Liver (tissue), 9 donors: ENCODE measurements around the gene C2CD2. TPM values are rescaled to one million over a fixed set of nuclear protein-coding genes. Genes with fewer than 3 reads are reported as not detected.
A peak's percentile ranks its signal among the peaks of the same experiment; 100 is the strongest.

Experiments used
- DNase-seq: peaks from one replicate; pipeline ENCODE4 v3.0.0-alpha.2; 2017; ENCODE audit warnings: low spot score
- H3K27ac ChIP-seq, 2 donors: one replicate each; pipeline ENCODE4 v1.7.0; 2013; ENCODE audit warnings: inconsistent platforms in 2 of 2, low read length in 2 of 2, control low read depth in 1 of 2, low read depth in 1 of 2, mild to moderate bottlenecking in 1 of 2
- H3K27me3 ChIP-seq, 4 donors: one replicate each; pipeline versions ENCODE4 v1.6.1 to v1.7.0; 2013; ENCODE audit warnings: low read length in 3 of 4, inconsistent platforms in 1 of 4, mild to moderate bottlenecking in 1 of 4, moderate library complexity in 1 of 4; ENCODE audit not compliant: control insufficient read depth in 4 of 4, insufficient read depth in 4 of 4
- H3K36me3 ChIP-seq, 4 donors: one replicate each; pipeline versions ENCODE4 v1.6.1 to v1.7.0; 2013; ENCODE audit warnings: low read length in 3 of 4, mild to moderate bottlenecking in 3 of 4, low read depth in 1 of 4, moderate library complexity in 1 of 4; ENCODE audit not compliant: control insufficient read depth in 4 of 4, insufficient read depth in 3 of 4
- H3K4me1 ChIP-seq, 4 donors: one replicate each; pipeline versions ENCODE4 v1.6.1 to v1.7.0; 2013; ENCODE audit warnings: low read length in 3 of 4, mild to moderate bottlenecking in 3 of 4, moderate library complexity in 1 of 4; ENCODE audit not compliant: control insufficient read depth in 4 of 4, insufficient read depth in 4 of 4
- H3K4me3 ChIP-seq, 3 donors: one replicate each; pipeline versions ENCODE4 v1.6.1 to v1.7.0; 2013; ENCODE audit warnings: low read length in 3 of 3, control low read depth in 1 of 3, low read depth in 1 of 3, mild to moderate bottlenecking in 1 of 3
- H3K9ac ChIP-seq, 2 donors: one replicate each; pipeline ENCODE4 v1.7.0; 2013; ENCODE audit warnings: low read length in 2 of 2, mild to moderate bottlenecking in 2 of 2, moderate library complexity in 2 of 2, control low read depth in 1 of 2, low read depth in 1 of 2
- H3K9me3 ChIP-seq, 4 donors: one replicate each; pipeline versions ENCODE4 v1.6.1 to v1.7.0; 2013; ENCODE audit warnings: low read length in 3 of 4; ENCODE audit not compliant: control insufficient read depth in 4 of 4
- EGR1 ChIP-seq, 2 donors: IDR thresholded peaks; 2 replicates each; pipeline ENCODE4 v1.6.1; 2016 to 2018; ENCODE audit warnings: antibody characterized with exemption in 2 of 2, low read depth in 2 of 2
- FOXA1 ChIP-seq: IDR thresholded peaks from 2 replicates; pipeline ENCODE4 v1.6.1; 2016; ENCODE audit warnings: antibody characterized with exemption
- FOXA2 ChIP-seq: IDR thresholded peaks from 2 replicates; pipeline ENCODE4 v1.6.1; 2016; ENCODE audit warnings: antibody characterized with exemption
- GABPA ChIP-seq, 2 donors: IDR thresholded peaks in 1 of 2; conservative IDR thresholded peaks in 1 of 2; 2 replicates each; pipeline ENCODE4 v1.6.1; 2016; ENCODE audit warnings: antibody characterized with exemption in 2 of 2, mild to moderate bottlenecking in 1 of 2, moderate library complexity in 1 of 2
- HNF4A ChIP-seq, 2 donors: conservative IDR thresholded peaks; 2 replicates each; pipeline ENCODE4 v1.6.1; 2016; ENCODE audit warnings: antibody characterized with exemption in 2 of 2, mild to moderate bottlenecking in 2 of 2
- HNF4G ChIP-seq: IDR thresholded peaks from 2 replicates; pipeline ENCODE4 v1.6.1; 2016; ENCODE audit warnings: antibody characterized with exemption
- JUND ChIP-seq, 2 donors: IDR thresholded peaks; 2 replicates each; pipeline ENCODE4 v1.6.1; 2016; ENCODE audit warnings: antibody characterized with exemption in 2 of 2
- NR2F2 ChIP-seq: IDR thresholded peaks from 2 replicates; pipeline ENCODE4 v1.6.1; 2016; ENCODE audit warnings: antibody characterized with exemption
- RAD21 ChIP-seq, 2 donors: IDR thresholded peaks; 2 replicates each; pipeline ENCODE4 v1.6.1; 2016; ENCODE audit warnings: antibody characterized with exemption in 2 of 2, mild to moderate bottlenecking in 2 of 2
- RXRA ChIP-seq, 2 donors: IDR thresholded peaks; 2 replicates each; pipeline ENCODE4 v1.6.1; 2017 to 2018; ENCODE audit warnings: antibody characterized with exemption in 2 of 2, mild to moderate bottlenecking in 1 of 2
- SP1 ChIP-seq: IDR thresholded peaks from 2 replicates; pipeline ENCODE4 v1.6.1; 2018; ENCODE audit warnings: antibody characterized with exemption, mild to moderate bottlenecking
- TAF1 ChIP-seq: conservative IDR thresholded peaks from 2 replicates; pipeline ENCODE4 v1.6.1; 2016; ENCODE audit warnings: antibody characterized with exemption, mild to moderate bottlenecking
- YY1 ChIP-seq: IDR thresholded peaks from 2 replicates; pipeline ENCODE4 v1.6.1; 2016; ENCODE audit warnings: antibody characterized with exemption, mild to moderate bottlenecking
- WGBS: extraction: QIAGEN DNeasy Blood & Tissue Kit; methylation state at CpG from one replicate; pipeline ENCODE4 v1.1.7; 2013; 5-methylcytosine and 5-hydroxymethylcytosine counted together
- polyA plus RNA-seq, 2 donors: library from polyadenylated mRNA; stranded (reverse) in 1 of 2; unstranded in 1 of 2; fragments of 200-250 nt in 1 of 2; fragments of >200 nt in 1 of 2; fragmentation: Nextera tagmentation in 1 of 2; extraction: Ambion mirVana in 1 of 2; gene quantifications; one replicate each; pipeline versions ENCODE4 v1.2.1 to v1.2.3, GENCODE V29; 2013 to 2015
- total RNA-seq, 2 donors: library from RNA; depleted of rRNA; stranded (reverse); fragments of >200 nt; gene quantifications; one replicate each; pipeline ENCODE4 v1.2.3, GENCODE V29; 2014
- TF ChIP-seq, protein P1 (sequence below): IDR thresholded peaks from 2 replicates; pipeline ENCODE4 v1.6.1; 2016; ENCODE audit warnings: antibody characterized with exemption
- TF ChIP-seq, protein P2 (sequence below): fragments of 150-350 bp; IDR thresholded peaks from 2 replicates; pipeline ENCODE4 v1.5.1; 2017; ENCODE audit warnings: improper control_type of control experiment, low read depth, low read length; ENCODE audit not compliant: missing input control
- TF ChIP-seq, protein P3 (sequence below): IDR thresholded peaks from 2 replicates; pipeline ENCODE4 v1.6.1; 2016; ENCODE audit warnings: antibody characterized with exemption, mild to moderate bottlenecking
- TF ChIP-seq, protein P4 (sequence below): IDR thresholded peaks from 2 replicates; pipeline ENCODE4 v1.6.1; 2016; ENCODE audit warnings: antibody characterized with exemption
- TF ChIP-seq, protein P5 (sequence below): IDR thresholded peaks from 2 replicates; pipeline ENCODE4 v1.6.1; 2016; ENCODE audit warnings: antibody characterized with exemption
- donor health status: healthy.
- donor health status: healthy.
- donor health status: healthy.
- donor health status: healthy.
- donor health status: healthy.

C2CD2 gene
- total and polyA plus RNA-seq, 4 donors: 2.9 to 17.9 (median 6.0) TPM

DNA sequence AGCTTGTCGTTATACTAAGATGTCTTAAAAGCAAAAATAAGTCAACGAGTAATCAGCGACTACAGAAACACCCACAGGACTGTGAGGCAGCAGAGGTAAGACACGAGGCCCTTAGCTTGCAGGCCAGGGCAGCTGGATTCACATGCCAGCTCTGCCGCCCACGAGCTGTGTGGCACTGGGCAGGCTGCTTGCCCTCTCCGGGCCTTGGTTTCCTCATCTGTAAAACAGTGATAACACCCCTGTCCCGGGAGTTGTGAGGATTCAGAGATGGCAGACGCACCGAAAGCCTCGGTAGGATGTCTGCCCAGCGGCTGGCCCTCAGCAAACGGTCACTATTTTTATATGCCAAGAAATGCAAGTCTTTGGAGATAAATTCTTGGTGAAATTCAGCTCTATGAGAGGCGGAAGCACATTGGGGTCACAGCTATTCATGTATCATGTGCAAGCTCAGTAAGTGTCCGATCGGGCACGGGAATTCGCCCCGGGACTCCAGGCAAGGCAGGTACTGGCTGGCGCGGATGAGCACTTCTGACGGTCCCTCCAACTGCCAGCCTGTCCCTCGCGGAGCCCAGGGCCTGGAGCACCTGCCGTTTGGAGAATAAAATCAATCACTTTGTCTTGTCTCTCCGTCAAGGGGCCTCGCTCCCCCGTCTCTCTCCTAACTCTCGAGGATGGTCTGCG lies 1.1 kb downstream of the C2CD2 start:
- Histone ChIP-seq H3K4me3 (peak overlapping the region; percentile 14 to 80 (median 63)), H3K9ac (peak overlapping the region in 1 of 2 donors; percentile 6), H3K36me3 (no peaks in the 10 kb centered on the region), H3K27ac (peak overlapping the region; percentile 19 to 60), H3K4me1 (peaks cover 6 to 12% (median 11%) of the 10 kb centered on the region in 4 donors), H3K9me3 (no peaks in the 10 kb centered on the region), H3K27me3 (no peaks in the 10 kb centered on the region)
- no peak for DNase-seq
- TF ChIP-seq, protein P1, sequence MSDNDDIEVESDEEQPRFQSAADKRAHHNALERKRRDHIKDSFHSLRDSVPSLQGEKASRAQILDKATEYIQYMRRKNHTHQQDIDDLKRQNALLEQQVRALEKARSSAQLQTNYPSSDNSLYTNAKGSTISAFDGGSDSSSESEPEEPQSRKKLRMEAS: no peak
- TF ChIP-seq SP1 (no peak), FOXA1 (no peak), TAF1 (no peak), HNF4G (no peak), JUND (IDR thresholded peaks at IDR 0.05) (no peak), YY1 (no peak), EGR1 (IDR thresholded peaks at IDR 0.05; ENCODE audit: low read depth in 2 of 2) (no peak), FOXA2 (no peak), GABPA (IDR thresholded peaks at IDR 0.05 in 1 of 2, conservative IDR thresholded peaks at IDR 0.05 in 1 of 2) (no peak), HNF4A (conservative IDR thresholded peaks at IDR 0.05) (no peak), NR2F2 (no peak), RAD21 (IDR thresholded peaks at IDR 0.05) (no peak), RXRA (IDR thresholded peaks at IDR 0.05) (no peak)
- TF ChIP-seq, protein P2, sequence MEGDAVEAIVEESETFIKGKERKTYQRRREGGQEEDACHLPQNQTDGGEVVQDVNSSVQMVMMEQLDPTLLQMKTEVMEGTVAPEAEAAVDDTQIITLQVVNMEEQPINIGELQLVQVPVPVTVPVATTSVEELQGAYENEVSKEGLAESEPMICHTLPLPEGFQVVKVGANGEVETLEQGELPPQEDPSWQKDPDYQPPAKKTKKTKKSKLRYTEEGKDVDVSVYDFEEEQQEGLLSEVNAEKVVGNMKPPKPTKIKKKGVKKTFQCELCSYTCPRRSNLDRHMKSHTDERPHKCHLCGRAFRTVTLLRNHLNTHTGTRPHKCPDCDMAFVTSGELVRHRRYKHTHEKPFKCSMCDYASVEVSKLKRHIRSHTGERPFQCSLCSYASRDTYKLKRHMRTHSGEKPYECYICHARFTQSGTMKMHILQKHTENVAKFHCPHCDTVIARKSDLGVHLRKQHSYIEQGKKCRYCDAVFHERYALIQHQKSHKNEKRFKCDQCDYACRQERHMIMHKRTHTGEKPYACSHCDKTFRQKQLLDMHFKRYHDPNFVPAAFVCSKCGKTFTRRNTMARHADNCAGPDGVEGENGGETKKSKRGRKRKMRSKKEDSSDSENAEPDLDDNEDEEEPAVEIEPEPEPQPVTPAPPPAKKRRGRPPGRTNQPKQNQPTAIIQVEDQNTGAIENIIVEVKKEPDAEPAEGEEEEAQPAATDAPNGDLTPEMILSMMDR: no peak
- TF ChIP-seq, protein P3, sequence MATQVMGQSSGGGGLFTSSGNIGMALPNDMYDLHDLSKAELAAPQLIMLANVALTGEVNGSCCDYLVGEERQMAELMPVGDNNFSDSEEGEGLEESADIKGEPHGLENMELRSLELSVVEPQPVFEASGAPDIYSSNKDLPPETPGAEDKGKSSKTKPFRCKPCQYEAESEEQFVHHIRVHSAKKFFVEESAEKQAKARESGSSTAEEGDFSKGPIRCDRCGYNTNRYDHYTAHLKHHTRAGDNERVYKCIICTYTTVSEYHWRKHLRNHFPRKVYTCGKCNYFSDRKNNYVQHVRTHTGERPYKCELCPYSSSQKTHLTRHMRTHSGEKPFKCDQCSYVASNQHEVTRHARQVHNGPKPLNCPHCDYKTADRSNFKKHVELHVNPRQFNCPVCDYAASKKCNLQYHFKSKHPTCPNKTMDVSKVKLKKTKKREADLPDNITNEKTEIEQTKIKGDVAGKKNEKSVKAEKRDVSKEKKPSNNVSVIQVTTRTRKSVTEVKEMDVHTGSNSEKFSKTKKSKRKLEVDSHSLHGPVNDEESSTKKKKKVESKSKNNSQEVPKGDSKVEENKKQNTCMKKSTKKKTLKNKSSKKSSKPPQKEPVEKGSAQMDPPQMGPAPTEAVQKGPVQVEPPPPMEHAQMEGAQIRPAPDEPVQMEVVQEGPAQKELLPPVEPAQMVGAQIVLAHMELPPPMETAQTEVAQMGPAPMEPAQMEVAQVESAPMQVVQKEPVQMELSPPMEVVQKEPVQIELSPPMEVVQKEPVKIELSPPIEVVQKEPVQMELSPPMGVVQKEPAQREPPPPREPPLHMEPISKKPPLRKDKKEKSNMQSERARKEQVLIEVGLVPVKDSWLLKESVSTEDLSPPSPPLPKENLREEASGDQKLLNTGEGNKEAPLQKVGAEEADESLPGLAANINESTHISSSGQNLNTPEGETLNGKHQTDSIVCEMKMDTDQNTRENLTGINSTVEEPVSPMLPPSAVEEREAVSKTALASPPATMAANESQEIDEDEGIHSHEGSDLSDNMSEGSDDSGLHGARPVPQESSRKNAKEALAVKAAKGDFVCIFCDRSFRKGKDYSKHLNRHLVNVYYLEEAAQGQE: no peak
- TF ChIP-seq, protein P4, sequence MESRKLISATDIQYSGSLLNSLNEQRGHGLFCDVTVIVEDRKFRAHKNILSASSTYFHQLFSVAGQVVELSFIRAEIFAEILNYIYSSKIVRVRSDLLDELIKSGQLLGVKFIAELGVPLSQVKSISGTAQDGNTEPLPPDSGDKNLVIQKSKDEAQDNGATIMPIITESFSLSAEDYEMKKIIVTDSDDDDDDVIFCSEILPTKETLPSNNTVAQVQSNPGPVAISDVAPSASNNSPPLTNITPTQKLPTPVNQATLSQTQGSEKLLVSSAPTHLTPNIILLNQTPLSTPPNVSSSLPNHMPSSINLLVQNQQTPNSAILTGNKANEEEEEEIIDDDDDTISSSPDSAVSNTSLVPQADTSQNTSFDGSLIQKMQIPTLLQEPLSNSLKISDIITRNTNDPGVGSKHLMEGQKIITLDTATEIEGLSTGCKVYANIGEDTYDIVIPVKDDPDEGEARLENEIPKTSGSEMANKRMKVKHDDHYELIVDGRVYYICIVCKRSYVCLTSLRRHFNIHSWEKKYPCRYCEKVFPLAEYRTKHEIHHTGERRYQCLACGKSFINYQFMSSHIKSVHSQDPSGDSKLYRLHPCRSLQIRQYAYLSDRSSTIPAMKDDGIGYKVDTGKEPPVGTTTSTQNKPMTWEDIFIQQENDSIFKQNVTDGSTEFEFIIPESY: no peak
- TF ChIP-seq, protein P5, sequence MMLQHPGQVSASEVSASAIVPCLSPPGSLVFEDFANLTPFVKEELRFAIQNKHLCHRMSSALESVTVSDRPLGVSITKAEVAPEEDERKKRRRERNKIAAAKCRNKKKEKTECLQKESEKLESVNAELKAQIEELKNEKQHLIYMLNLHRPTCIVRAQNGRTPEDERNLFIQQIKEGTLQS: no peak
- WGBS: 50% methylated on average over 30 of the region's 30 CpGs
